PC-9 (cell line): ENCODE data around the gene GMNN.

Source experiments
- EZH2 ChIP-seq: fragments of 200-600 bp; sonication (generic); IDR thresholded peaks from 2 replicates; pipeline ENCODE4 v1.8.0; 2017; ENCODE audit warnings: antibody characterized with exemption, low read depth
- TF ChIP-seq, protein P1 (sequence below): fragments of 200-600 bp; sonication (generic); conservative IDR thresholded peaks from 2 replicates; pipeline ENCODE4 v1.6.1; 2017; ENCODE audit warnings: mixed run types, antibody characterized with exemption, mild to moderate bottlenecking, moderate library complexity

DNA sequence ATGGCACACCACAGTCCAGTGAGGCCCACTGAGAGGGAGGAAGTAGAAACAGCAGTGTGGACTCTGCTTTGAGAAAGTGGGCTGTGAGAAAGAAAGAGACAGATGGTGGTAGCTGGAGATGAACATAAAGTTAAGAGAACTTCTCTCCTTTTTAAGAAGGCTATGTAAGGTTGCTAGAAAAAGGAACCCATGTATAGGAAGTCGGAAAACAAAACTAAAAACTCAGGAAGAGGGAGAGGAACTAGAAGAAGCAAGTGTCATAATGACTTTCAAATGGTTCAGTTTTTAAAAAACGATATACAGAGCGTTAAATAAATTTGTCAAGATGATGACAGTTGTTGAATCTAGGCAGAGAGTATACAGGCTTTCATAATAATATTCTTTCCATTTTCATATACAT is 25.4 kb upstream of the GMNN start:
- TF ChIP-seq, protein P1, sequence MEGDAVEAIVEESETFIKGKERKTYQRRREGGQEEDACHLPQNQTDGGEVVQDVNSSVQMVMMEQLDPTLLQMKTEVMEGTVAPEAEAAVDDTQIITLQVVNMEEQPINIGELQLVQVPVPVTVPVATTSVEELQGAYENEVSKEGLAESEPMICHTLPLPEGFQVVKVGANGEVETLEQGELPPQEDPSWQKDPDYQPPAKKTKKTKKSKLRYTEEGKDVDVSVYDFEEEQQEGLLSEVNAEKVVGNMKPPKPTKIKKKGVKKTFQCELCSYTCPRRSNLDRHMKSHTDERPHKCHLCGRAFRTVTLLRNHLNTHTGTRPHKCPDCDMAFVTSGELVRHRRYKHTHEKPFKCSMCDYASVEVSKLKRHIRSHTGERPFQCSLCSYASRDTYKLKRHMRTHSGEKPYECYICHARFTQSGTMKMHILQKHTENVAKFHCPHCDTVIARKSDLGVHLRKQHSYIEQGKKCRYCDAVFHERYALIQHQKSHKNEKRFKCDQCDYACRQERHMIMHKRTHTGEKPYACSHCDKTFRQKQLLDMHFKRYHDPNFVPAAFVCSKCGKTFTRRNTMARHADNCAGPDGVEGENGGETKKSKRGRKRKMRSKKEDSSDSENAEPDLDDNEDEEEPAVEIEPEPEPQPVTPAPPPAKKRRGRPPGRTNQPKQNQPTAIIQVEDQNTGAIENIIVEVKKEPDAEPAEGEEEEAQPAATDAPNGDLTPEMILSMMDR = no peak
- TF ChIP-seq EZH2 = no peak
